Measurements from ENCODE around the gene PARD3.
"Not testable (repeated sequence)": the region's sequence is repeated elsewhere in the genome, so short reads cannot be mapped to it uniquely, and the experiment has no call there.

The PARD3 gene

GRCh38 chr10:34479520-34480179 lies 335.4 kb downstream of the PARD3 start:
- DNase-seq = no peak

- DNase-seq = no peak
Measured at GRCh38 chr10:34477249-34477648, 337.8 kb downstream of the PARD3 start.

DNA sequence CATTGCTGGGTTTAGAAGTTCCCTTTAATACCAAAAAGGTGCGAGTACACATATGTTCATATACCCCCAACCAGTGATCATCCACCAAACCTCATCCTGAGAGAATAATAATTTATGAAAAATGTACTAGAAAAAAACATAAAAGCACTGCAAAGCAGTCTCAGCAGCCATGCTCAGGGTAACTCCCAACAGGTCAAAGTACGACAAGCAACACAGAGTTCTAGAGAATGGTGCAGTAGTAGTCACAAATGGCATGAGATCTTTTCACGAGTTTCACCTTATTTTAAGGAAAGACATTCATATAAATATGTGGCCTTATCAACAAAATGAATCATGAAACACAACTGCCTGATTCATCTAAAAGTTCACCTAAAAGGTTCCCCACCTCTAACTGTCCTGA lies 338.5 kb downstream of the PARD3 start:
- no peak for DNase-seq

- DNase-seq = no peak
Measured at GRCh38 chr10:34475786-34476185, 339.3 kb downstream of the PARD3 start.

DNA sequence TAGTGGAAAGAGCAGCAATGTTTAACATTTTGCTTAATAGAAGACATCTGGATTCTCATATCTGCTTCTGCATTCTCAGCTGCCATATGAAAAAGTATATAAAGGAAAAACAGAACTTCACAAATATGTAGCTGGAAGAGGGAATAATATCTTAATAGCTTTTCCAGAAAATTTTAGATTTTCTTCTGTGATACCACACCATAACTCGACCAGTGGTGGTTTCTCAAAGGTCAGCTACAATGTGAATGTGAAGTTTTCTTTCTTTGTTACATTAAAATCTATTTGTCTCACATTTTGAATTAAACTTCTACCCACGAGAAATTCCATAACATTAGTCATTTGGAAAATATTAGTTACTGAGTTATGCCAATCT lies 339.8 kb downstream of the PARD3 start:
- no peak for DNase-seq

- DNase-seq = no peak
Measured at GRCh38 chr10:34474555-34475273, 340.4 kb downstream of the PARD3 start.

GRCh38 chr10:34474009-34474376 lies 341.1 kb downstream of the PARD3 start:
- DNase-seq = no peak

GRCh38 chr10:34473174-34474008 lies 341.7 kb downstream of the PARD3 start:
- no peak for DNase-seq

GRCh38 chr10:34470307-34470706 lies 344.8 kb downstream of the PARD3 start:
- DNase-seq = no peak

DNA sequence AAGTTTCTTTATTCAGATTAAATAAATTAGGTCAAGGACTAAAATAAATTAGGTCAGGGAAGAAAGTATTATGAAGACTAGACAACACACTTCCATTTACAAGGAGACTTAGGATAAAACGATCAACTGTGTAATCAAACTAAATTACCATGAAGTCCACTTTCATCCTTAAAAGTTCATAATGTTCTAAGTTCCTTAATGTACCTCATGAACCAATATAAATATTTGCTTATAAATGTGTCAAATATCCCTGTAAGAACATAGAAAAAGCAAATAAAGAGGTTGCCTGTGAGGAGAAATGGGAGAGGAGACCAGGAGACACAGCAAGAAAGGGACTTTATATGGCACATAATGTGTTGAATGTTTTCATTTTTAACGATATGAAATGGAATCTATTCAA lies 345.6 kb downstream of the PARD3 start:
- DNase-seq = no peak

DNA sequence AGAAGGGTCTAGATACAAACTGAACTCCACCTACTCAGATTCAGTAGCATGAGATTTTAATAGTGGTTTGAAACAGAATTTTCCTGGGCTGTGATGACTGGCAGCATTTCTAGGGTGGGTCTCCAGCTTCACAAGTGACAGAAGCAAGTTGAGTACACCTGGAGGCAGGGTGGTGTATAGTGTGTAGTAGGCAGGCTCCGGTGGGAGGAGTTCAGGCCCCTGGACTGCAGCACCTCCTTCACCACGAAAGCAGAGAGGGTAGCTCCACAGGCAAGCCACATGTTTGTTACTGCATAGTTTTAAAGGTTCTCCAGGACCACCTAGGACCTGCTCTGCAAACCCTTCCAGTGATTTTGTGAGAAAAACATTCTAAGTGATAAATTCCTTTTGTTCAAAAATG lies 347.2 kb downstream of the PARD3 start:
- DNase-seq = no peak

DNA sequence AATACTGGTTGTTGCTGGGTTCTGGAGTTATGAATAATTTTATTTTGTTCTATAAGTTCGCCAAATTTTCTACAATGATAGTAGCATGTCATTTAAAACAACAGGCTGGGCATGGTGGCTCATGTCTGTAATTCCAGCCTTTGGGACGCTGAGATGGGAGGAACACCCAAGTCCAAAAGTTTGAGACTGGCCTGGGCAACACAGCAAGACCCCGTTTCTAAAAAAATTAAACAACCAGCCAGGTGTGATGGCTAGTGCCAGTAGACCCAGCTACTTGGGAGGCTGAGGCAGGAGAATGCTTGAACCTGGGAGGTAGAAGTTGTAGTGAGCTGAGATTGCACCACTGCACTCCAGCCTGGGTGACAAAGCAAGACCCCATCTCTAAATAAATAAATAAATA lies 347.7 kb downstream of the PARD3 start:
- no peak for DNase-seq

DNA sequence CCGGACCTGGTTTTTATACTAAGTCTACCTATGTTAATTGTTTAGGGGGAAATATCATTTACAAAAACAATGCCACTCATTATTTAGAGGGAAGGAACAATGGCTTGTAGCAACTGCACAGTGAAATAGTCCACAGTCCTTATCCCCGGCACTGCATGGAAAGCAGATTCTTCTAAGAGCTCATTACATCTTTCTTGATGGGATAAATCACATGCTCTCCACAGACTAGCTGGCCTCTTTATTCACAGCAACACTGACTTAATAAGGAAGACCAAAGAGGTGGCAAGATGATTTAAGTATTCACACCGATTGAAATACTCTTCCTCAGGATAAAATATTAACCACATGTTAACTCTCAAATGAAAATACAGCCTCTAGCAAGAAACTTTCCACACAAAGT lies 349.4 kb downstream of the PARD3 start:
- no peak for DNase-seq

GRCh38 chr10:34464591-34464990 lies 350.5 kb downstream of the PARD3 start:
- DNase-seq = no peak

DNA sequence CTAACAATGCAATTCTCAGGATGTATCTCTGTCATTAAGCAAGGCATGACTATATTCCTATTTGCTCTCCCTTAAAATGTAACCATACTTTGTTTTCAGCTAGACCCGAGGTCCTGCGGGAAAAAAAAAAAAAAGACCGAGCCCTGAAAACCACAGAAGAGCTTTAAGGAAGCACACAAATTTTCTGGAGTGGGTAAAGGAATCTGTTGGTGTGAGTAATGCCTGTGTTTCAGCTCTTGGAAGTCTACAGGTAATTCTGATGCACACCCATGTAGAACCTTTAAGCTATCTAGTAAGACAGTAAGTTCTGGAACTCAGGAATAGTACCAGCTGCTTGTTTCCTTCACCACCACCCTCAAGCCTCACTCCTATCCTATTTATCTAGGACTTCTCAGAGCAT lies 351.1 kb downstream of the PARD3 start:
- no peak for DNase-seq

- DNase-seq = no peak
Measured at GRCh38 chr10:34462993-34463392, 352.1 kb downstream of the PARD3 start.

- no peak for DNase-seq
Measured at GRCh38 chr10:34462056-34462455, 353.0 kb downstream of the PARD3 start.

GRCh38 chr10:34454590-34455261 lies 360.4 kb downstream of the PARD3 start:
- DNase-seq = no peak

DNA sequence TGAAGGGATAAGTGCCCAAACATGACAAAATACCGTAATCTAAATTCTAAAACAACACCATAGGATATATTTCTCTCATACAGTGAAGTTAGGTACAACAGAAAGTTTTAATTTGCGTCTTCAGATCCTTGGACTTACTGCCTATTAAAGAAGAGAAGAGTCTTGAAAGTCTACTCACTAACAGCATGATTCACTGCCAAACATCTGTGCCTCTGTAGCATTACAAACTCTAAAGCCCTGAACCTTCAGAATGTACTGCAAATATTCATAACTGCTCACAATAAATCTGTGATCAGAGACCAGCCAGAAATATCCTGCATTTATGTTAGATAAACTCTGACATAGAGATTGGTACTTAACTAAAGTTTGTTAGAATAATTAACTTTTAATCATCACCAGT lies 365.3 kb downstream of the PARD3 start:
- no peak for DNase-seq

GRCh38 chr10:34446049-34446448 lies 369.0 kb downstream of the PARD3 start:
- no peak for DNase-seq

GRCh38 chr10:34444223-34445183 lies 370.6 kb downstream of the PARD3 start:
- DNase-seq = no peak

- not testable (repeated sequence) for DNase-seq
Measured at GRCh38 chr10:34439386-34439785, 375.7 kb downstream of the PARD3 start.

Data from NCI-H446 treated with DMSO at 0.1 percent for 48 hours (cell line).